ENCODE data around the gene ACTN2.

- TF ChIP-seq CTCF (IDR thresholded peaks at IDR 0.05) (no peak), POLR2A (IDR thresholded peaks at IDR 0.05) (no peak)
Measured at GRCh38 chr1:236639686-236640085, 46.6 kb upstream of the ACTN2 start.

All from testis (tissue), 2 donors.